Calu3 (cell line): ENCODE results near the gene CFLAR. TPM values are rescaled to one million over a fixed set of nuclear protein-coding genes. Genes with fewer than 3 reads are reported as not detected.

Experiments
- BruUV-seq: library from RNA; stranded (reverse); fragments of 400-500 nt; replicated peaks from 2 replicates; lab custom pipeline; 2021; lab: Mats Ljungman, UMichigan
- CTCF ChIA-PET: fragments of 300-600 bp; sonication (Branson Sonifier 250); formaldehyde crosslinking; loops from one replicate; lab custom pipeline; 2022; ENCODE audit warnings: antibody characterized with exemption; lab: Charles Lee
- DNase-seq: peaks from one replicate; pipeline ENCODE4 v3.0.0; 2022
- H3K27ac Mint-ChIP-seq: one replicate; pipeline ENCODE4 v1.8.0; 2022; ENCODE audit warnings: mixed read lengths; ENCODE audit not compliant: unreplicated experiment
- H3K27me3 Mint-ChIP-seq: one replicate; pipeline ENCODE4 v1.8.0; 2022; ENCODE audit warnings: mixed read lengths; ENCODE audit not compliant: unreplicated experiment
- H3K36me3 Mint-ChIP-seq: one replicate; pipeline ENCODE4 v1.8.0; 2022; ENCODE audit warnings: mild to moderate bottlenecking, moderate library complexity, mixed read lengths; ENCODE audit not compliant: insufficient read depth, unreplicated experiment
- H3K4me1 Mint-ChIP-seq: one replicate; pipeline ENCODE4 v1.8.0; 2022; ENCODE audit warnings: mild to moderate bottlenecking, low read depth, mixed read lengths; ENCODE audit not compliant: unreplicated experiment
- H3K4me3 Mint-ChIP-seq: one replicate; pipeline ENCODE4 v1.8.0; 2022; ENCODE audit warnings: mild to moderate bottlenecking, low read depth, moderate library complexity, mixed read lengths; ENCODE audit not compliant: unreplicated experiment
- H3K9me3 Mint-ChIP-seq: one replicate; pipeline ENCODE4 v1.8.0; 2022; ENCODE audit warnings: low read depth, mixed read lengths; ENCODE audit not compliant: unreplicated experiment
- CTCF ChIP-seq: fragments of 200-600 bp; IDR thresholded peaks from one replicate; pipeline ENCODE4 v1.8.0; 2022; ENCODE audit warnings: antibody characterized with exemption; ENCODE audit not compliant: unreplicated experiment
- intact Hi-C: fragments of 100-400 bp; cut with micrococcal nuclease; formaldehyde crosslinking; loops from one replicate; pipeline ENCODE4 v1.10.0; 2022; ENCODE audit not compliant: unreplicated experiment
- total RNA-seq: library from RNA; stranded (reverse); gene quantifications from 2 replicates; pipeline ENCODE4 v1.2.3, GENCODE V29; 2022

The CFLAR gene
- total RNA-seq, 1 experiment from 2014 or later, result 285 TPM

DNA sequence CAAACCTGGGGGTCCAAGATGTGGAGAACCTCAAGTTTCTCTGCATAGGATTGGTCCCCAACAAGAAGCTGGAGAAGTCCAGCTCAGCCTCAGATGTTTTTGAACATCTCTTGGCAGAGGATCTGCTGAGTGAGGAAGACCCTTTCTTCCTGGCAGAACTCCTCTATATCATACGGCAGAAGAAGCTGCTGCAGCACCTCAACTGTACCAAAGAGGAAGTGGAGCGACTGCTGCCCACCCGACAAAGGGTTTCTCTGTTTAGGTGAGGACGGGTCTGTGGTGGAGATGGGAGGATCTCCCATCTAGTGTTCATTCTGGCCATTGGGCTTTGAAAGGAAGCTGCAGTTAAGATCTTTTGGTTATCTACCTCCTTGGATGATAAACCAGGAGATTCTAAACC lies 69.9 kb downstream of the CFLAR start:
- Mint-ChIP-seq H3K36me3 (peaks cover 51% of the 10 kb centered on the region), H3K4me3 (no peak overlapping the region), H3K27me3 (no peaks in the 10 kb centered on the region), H3K27ac (no peak overlapping the region), H3K4me1 (no peaks in the 10 kb centered on the region), H3K9me3 (no peaks in the 10 kb centered on the region)
- no TSS peak for BruUV-seq
- no peak for DNase-seq
- TF ChIP-seq CTCF, result no peak
- intact Hi-C loops, result no loop called here
- CTCF ChIA-PET, result interaction anchor here (0.6 to 1.4 kb wide), 2 partner anchors 47 to 97 kb away, joined by 3 to 5 read pairs; no protein-coding TSS in a partner anchor

GRCh38 chr2:201186982-201187381 lies 71.0 kb downstream of the CFLAR start:
- TF ChIP-seq CTCF, result no peak
- DNase-seq, result no peak
- peaks cover 51% of the 10 kb centered on the region for H3K36me3 Mint-ChIP-seq
- no peak overlapping the region for H3K4me3 Mint-ChIP-seq
- H3K27ac Mint-ChIP-seq, result no peak overlapping the region
- H3K27me3 Mint-ChIP-seq, result no peaks in the 10 kb centered on the region
- CTCF ChIA-PET, result no interaction called here
- no TSS peak for BruUV-seq
- no peaks in the 10 kb centered on the region for H3K9me3 Mint-ChIP-seq
- intact Hi-C loops, result no loop called here
- H3K4me1 Mint-ChIP-seq, result no peaks in the 10 kb centered on the region

DNA sequence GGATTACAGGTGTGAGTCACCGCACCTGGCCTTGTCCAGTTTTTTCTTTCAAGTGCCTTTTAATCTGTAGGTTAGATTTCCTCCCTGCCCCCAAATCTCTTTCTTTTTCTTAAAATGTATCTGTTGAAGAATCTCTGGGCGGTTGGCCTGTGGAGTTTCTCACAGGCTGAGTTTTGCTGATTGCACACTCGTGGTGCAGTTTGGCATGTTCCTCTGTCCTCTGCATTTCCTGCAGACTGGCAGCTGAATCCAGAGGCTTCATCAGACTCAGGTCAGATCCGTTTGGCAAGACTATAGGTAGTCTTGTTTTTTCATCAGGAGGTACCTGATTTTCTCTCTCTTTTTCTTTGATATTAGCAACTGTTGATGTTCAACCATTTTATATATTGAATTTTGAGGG lies 72.5 kb downstream of the CFLAR start:
- H3K27ac Mint-ChIP-seq, result no peak overlapping the region
- TF ChIP-seq CTCF, result no peak
- intact Hi-C loops, result no loop called here
- CTCF ChIA-PET, result no interaction called here
- DNase-seq, result no peak
- no TSS peak for BruUV-seq
- no peaks in the 10 kb centered on the region for H3K27me3 Mint-ChIP-seq
- peaks cover 38% of the 10 kb centered on the region for H3K36me3 Mint-ChIP-seq
- H3K4me1 Mint-ChIP-seq, result no peaks in the 10 kb centered on the region
- no peak overlapping the region for H3K4me3 Mint-ChIP-seq
- no peaks in the 10 kb centered on the region for H3K9me3 Mint-ChIP-seq

DNA sequence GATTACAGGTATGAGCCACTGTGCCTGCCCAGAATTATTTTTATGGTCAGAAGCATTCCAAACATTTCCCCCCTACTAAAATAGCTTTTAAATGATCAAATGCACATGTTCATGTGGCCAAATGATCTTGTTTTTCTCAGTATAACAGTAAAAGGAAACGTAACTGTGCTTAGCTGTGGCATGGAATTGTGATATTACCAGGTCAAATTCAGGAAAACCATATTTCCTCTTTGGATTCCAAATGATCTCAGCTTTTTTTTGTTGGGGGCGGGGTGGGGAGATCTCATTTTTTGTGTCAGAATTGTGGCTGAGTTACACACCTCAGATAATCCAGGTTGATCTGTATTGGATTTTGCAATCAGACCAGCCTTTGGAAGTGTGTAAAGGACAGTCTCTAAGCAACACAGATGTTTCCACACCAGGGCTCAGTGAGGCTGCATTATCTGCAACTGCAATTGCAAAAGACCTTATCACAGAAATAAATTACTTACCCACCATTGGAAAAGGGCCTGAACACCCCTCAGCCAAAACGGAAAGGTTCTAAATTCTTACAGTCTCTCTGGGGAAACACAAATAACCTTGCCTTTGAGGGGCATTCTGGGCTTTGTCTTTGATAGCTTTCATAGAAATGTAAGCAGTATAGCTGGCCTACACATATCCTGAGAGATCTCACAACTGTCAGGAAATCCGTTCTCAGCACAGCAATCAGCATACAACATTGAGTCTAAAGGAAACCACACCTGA lies 75.3 kb downstream of the CFLAR start:
- Mint-ChIP-seq H3K27me3 (no peaks in the 10 kb centered on the region), H3K4me1 (no peaks in the 10 kb centered on the region), H3K36me3 (peaks cover 28% of the 10 kb centered on the region), H3K27ac (no peak overlapping the region), H3K4me3 (no peak overlapping the region), H3K9me3 (no peaks in the 10 kb centered on the region)
- no peak for DNase-seq
- no TSS peak for BruUV-seq
- no peak for TF ChIP-seq CTCF
- intact Hi-C loops, result no loop called here
- CTCF ChIA-PET, result no interaction called here
